Activated T-cell treated with anti-CD3 and anti-CD28 coated beads, Interleukin-2, amount 50 U/mL, for 48 hours (primary cell): ENCODE results near the gene SH3PXD2A.
A peak's percentile ranks its signal among the peaks of the same experiment; 100 is the strongest.
"Not testable (repeated sequence)": the region's sequence is repeated elsewhere in the genome, so short reads cannot be mapped to it uniquely, and the experiment has no call there.

Source experiments
- DNase-seq, 2 experiments: peaks; one replicate each; pipeline ENCODE4 v3.0.0-alpha.2; 2020

The SH3PXD2A gene

DNA sequence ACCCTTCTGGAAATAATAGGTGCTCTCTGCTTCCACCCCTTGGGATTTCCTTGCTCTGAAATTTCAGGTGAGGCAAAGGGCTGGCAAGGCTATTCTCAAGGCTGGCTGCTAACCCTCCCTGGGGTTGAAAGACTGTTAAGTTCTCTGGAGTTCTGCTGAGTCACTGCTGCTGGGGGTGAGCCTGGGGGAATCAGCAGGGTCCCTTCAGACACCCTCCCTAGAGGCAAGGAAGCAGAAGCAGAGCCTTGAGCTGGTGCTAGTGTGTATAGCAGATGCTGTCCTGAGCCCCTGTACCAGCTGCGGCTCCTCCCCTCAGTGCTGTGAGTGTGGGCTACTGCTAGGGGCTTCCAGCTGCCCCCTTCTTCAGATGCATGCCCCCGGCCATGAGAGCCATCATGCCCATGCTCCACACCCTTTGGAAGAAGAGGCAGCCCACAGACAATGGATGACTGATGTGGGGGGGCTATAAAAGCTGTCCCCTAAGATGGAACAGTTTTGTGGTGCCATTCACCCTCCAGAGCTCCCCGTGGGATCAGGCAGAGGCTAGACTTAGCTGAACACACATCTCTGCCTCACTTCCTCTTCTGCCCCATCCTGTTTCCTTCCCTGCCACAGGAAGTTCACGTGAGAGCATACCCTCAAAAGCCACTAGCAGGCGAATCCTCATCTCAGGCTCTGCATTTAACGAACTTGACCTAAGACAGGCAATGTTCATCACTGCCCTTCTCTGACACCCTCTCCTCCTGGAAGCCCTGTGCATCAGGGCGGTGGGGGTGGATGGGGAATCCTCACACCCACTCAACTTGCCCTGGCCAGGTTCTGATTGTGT lies 91.8 kb downstream of the SH3PXD2A start:
- peak; percentile 35 for DNase-seq

DNA sequence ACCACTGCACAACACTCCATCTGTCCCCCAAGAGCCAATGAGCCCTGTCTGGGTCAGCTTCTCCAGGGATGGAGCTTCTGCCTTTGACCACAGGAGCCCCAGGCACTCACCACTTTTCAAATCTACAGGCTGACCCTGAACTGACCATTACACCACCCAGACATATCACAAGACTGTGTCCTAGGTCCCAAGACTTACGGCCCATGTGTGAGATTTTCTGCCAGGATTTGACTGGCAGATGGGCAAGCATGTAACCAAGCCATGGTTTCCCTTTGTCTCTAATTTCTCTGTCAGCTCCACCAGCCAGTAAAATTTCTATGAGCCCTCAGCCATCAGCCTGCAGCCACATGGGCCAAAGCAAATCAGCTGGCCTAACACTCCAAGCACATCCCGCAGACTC lies 92.5 kb downstream of the SH3PXD2A start:
- DNase-seq, result no peak

DNA sequence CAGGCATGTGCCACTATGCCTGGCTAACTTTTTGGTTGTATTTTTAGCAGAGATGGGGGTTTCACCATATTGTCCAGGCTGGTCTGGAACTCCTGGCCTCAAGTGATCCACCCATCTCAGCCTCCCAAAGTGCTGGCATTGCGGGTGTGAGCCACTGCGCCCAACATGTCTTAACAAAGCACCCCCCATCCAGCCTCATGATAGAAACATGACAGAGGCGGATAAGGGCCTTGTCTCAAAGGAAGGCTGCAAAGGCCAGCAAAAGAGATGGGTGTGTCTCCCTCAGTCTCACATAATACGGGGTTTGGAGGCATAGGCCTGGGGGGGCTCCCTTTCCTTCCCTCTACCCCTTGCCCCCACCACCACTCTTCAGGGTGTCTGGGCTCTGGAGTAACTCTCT lies 93.2 kb downstream of the SH3PXD2A start:
- no peak for DNase-seq

DNA sequence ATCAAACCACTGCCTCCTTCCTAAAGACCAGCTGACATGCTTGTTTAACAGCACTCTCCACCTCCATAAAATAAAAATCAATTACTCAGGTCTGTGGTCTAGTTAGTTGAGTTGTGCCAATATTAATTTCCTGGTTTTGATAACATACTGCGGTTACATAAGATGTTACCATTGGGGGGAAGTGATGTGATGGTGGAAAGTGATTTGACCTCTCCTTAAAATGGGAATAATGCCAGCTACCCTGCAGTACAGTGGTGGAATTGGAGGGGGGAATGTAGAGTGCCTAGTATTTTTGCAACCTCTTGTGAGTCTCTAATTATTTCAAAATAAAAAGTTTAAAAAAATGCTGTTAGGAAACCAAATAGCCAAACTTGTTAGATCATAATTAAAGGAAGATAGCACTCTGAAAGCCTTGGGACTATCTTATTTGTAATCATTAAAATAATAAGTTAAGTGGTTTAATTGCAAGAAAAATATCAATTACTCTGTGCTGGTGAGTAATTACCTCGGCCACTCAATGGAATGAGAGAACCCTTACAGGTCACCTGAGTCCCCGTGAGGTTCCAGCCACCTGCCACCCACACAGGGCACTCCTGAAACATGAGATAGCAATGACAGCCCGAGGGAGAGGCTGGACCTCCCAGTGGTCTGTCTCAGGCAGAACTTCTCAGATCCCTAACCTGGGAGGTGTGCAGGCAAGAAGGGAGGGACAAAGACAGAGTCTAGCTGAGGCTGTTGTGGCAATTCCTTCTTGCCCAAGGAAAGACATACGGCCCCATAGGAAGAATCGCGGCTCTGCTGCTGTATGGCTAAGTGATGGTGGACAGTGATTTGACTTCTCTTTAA lies 94.1 kb downstream of the SH3PXD2A start:
- DNase-seq, result no peak

DNA sequence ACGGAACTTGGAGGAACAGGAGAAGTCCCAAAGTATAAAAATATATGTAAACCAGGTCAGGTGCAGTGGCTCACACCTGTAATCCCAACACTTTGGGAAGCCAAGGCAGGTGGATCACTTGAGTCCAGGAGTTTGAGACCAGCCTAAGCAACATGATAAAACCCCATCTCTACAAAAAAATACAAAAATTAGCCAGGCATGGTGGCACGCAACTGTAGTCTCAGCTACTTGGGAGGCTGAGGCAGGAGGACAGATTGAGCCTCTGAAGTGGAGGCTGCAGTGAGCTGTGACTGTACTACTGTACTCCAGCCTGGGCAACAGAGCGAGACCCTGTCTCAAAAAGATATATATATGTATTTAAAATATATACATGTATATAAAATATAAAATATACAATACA lies 95.1 kb downstream of the SH3PXD2A start:
- not testable (repeated sequence) for DNase-seq

DNA sequence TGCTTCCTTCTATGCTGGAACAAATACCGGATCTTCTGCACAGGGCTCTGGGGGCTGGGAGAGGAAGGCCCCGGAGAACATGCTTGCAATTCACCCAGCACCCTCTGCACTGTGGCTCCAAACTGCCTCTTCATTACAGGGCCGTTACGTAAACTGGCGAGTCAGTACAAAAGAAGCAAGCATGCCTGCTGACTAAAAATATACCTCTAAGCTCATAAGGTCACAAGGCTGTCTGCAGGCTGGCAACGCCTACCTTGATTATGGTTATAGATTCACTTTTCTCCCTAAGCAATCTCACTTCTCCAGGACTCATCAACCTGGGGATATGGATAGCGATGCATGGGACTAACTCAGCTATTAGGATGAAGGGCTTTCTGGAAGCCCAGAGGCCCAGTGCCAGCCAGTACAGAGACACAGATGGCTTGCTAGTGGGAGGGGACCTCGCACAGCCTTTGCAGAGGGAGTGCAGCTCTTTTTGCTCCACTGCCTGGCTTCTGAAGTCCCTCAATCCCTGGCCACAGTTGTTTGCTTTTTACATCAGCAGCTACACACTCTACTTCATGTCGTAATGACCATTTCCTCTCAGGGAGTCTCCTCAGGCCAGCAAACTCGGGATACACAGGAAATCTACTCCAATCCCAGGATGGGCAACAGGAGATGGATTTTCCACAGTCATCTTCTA lies 96.1 kb downstream of the SH3PXD2A start:
- DNase-seq, result peak; percentile 37 to 56

DNA sequence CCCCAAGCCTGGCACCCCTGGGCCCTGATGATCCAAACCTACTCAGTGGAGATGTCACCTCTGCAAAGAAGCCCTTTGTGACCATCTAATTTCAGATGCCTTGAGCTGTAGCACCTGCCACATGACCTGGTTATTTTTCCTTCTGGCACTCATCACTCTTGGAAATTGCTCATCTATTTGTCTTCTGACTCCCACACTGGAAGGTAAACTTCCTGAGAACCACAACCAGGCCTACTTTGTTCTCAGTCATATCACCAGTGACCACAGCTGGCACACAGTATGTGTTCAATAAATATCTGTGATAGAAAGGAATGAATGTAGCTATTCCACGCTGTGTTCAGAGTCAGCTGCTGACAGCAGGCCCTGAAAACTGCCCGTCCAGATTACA lies 97.1 kb downstream of the SH3PXD2A start:
- no peak for DNase-seq

DNA sequence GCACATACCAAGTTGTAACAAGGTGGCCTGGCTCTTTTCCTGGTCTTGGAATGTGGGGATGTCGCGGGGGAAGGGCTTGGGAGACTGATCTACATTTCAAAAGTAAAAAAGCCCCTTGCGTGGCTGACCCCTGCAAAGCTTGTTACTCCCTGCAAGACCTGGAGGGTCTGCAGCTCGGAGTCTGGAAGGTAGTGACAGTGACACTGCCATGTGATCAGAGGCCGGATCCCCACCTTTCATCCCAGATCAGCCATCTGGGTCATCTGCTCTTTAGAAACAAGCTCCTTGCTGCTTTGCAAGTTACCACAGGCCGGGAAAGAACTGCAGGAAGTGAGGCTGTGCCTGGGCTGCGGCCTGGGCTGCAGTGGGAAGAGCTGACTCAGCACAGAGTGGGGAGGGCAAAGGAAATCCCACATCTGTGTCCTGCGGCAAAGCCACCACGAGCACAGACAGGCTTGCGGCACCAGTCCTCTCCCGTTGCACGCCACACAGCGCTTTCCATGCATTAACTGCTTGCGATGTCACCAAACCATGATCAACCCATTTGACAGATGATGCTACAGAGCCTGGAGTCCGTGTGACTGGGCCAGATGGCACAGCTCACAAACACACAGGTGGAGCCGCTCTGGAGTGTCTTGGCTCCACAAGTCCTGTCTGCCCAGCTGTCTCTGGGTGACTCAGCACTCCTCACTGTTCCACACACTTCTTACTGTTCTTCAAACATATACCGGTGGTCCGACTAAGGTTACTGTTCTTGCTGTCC lies 97.7 kb downstream of the SH3PXD2A start:
- DNase-seq, result no peak

DNA sequence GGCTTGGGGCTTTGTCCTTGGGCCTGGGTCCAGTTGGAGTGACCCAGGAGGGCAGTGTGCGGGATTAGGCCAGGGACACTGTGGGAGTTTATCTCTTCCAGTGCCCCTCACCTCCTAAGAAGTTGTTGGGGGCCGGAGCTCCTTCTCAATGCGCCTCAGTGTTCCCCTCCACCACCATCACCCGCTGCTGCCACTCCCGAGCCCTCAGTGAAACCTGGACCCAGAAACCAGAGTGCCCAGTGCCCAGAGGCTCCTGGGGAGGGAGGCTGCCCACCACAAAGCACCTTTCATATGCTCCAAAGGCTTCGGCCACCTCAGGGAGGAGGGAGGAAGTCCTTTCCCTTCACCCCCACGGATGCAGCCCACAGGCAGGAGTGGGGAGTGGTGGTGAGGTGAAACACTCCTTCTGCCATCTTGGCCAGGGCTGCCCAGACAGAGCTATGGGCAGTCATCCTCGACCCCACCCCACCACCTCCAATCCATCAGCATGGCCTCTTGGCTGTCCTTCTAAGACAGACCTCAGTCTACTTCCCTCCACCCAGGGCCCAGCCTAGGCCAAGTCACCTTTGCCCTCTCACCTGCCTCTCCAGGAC lies 99.0 kb downstream of the SH3PXD2A start:
- no peak for DNase-seq

DNA sequence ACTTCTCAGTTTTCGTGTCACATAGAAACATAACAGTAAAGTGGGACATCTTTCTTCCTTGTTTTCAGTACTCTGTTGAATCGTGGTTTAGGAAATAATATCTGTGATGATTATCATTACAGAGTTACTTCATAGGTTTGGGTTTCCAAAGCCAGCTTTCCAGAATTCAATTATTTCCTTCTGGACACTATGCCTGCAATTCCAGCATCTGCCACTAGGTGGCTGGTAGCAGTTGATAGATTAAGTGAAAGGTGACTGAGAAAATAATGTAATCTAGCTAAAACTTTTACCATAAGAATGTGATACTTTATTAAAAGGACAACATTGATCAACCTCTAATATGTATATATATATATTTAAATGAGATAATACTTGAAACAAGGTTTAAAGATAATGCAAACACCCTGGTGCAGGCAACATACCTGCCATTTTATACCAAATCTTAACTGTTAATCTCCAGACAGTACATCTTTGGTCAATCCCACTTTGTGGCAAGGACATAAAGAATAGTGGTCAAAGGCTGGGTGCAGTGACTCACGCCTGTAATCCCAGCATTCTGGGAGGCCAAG lies 102.6 kb downstream of the SH3PXD2A start:
- DNase-seq, result peak; percentile 62 to 67

DNA sequence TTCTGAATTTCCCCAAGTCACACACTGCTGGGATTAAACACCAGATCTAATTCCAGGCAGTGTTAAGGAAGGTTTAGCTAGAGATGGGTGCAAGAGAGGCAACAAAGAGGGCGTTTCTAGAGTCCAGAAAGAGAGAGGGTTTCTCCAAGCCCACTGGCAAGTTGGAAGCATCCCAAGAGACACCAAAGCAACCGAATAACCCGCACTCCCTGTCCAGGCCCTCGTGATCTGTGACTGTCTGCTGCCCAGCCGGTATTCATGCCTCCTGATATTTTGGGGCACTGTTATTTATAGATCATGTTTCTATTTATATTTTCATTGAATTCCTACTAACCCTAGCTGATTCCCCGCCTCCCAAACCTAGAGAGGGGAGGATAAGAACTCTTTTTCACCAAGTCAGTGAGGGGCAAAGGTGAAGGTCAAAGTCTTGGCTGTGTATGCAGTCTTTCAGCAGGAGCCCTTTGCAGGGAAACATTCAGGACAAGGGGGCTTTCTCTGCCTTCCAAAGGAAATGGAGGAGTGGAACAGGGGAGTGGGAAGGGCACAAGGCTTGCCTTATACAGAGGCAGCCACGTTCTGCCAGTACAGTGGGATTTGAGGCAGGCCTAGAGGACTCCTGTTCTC lies 103.6 kb downstream of the SH3PXD2A start:
- no peak for DNase-seq

DNA sequence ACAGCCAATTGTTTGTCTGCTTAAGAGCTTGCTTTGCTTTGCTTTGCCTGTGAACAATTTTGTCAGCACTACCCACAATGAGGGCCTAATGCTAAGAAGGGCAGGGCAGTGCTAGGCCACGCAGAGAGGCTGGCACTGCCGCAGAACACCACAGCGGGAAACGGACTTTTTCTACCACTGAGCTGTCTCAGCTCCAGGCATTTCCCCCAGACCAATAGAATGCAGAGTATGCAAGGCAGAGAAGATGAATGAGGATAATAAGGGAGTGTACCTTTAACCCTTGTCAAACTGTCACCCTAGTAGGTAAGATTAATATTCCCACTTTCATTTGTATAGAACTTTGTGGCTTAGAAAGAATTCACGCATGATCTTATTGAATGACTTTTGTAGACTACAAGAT lies 104.5 kb downstream of the SH3PXD2A start:
- no peak for DNase-seq

DNA sequence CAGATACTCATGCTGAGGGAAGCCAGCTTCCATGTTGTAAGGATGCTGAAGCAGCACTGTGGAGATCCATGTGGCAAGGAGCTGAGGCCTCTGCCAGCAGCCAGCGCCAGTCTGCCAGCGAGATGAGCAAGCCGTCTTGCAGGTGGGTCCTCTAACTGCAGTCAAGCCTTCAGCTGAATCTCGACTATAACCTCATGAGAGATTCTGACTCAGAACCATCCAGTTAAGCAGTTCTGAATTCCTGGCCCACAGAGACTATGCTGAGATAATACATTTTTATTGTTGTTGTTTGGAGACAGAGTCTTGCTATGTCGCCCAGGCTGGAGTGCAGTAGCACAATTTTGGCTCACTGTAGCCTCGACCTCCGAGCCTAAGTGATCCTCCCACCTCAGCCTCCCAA lies 105.6 kb downstream of the SH3PXD2A start:
- DNase-seq, result no peak

DNA sequence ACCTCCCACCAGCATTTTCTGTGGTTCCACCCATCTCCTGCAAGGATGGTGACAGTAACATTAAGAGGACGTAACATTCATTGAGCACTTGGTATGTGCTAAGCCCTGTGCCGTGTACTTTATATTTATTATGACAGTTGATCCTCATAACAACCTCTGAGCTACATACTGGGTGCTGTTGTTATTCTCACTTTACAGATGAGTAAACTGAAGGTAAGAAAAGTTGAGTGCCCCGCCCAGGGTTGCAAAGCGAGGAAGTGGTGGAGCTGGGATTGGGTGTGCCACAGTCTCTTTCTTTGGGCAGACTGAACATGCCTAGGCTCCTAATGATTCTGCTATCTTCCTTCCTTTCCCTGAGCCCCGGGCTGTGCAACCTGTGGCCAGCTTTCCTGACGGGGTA lies 107.4 kb downstream of the SH3PXD2A start:
- peak; percentile 32 to 37 for DNase-seq

DNA sequence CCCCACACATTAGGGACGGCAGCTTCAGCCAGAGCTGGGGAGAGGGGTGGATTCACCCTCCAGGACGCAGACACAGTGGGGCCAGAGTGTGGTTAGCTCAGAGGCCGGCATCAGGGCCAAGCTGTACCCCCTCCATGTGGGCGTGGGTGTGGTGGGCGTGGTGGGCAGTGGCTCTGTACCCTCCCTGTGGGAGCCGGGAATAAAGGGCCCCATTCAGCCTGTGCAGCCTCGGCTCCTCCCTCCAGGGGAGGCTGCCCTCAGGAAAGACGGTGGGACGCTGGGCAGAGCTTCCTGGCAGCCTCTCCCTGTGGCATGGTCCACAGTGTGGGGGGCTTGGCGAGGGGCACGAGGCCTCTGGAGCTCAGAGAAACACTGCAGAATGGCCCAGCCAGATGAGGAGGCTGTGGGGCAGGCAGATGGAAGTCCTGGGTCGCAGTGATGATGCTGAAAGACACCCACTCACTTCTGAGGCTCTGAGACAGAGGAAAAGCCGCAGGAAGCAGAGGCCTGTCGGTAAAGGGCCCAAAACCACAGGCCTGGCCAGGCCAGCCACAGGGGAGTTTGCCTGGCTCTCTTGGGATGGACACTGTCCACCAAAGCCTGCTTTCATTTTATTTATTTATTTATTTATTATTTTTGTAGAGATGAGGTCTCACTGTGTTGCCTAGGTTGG lies 108.0 kb downstream of the SH3PXD2A start:
- peak in 1 of 2 experiments; percentile 28 for DNase-seq

DNA sequence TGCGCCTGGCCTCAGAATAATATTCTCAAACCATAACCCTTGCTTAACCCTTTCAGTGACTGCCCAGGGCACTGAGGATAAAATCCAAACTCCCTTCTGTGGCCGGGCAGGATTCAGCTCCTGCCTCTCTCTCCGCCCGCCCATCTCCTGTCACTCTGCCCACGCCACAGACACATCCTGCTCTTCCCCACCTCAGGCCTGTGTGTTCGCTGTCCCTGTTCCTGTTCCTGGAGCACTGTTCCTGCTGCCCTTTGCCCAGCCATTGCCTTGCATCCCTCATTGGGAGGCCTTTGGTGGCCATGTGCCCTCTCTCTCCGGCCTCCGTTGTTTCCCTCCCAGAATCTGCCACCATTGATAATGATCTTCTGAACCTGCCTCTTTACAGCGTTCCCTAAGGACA lies 108.8 kb downstream of the SH3PXD2A start:
- DNase-seq, result no peak

DNA sequence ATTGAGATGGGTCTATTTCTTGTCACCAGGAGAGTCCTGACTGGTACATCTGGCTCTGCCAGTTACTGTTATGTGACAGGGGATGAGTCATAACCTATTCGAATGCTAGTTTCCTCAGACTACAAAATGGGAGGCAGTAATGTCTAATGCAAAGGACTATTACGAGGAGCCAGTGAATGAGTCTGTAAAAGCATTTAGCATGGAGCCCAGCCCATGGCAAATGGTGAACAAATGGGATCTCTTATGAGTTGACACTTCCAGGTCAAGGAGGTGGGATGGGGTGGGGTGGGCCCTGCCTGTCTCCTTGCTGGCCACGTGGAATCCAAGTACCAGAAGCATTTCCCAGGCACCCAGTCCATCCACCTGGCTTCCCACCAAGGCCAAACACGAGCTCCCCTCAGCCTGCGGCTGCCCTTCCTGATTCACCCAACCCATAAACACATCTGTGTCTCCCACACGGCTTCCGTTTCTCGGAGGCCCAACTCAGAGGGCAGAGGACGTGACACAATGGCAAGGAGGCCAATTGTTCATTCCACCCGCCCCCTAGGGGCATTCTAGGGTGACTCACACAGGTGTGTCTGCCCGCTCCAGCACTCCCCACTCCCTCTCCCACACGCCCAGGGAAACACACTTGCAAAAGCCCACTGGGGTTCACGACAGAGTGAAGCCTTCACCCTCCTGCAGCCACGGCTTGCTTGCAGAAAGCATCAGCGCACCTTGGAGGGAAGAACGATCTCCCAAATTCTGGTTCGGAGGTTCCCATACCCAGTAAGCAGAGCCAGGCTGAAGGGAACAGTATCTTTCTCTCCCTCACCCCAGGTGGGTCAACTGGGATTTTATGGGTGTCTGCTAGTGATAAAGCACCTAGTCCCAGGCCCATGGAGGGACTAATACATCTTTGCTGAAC lies 109.8 kb downstream of the SH3PXD2A start:
- DNase-seq, result peak; percentile 68 to 75

DNA sequence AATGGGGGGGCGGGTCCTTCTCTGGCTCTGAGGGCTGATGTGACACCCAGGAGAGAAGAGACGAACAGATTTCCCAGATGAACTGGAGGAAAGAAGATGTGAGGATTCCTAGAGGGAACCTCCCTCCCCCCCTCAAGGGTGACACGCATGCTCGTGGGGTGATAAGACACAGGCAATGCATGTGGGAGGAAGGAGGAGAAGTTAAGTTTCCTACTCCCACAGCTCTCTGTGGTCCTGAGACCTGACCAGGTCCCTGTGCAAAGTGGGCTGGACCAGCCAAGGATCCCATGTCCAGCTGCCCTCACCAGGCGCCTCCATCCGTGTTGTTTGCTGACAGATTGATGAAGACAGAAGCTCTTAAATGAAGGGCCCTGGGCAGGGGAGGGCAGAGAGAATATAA lies 112.6 kb downstream of the SH3PXD2A start:
- no peak for DNase-seq

DNA sequence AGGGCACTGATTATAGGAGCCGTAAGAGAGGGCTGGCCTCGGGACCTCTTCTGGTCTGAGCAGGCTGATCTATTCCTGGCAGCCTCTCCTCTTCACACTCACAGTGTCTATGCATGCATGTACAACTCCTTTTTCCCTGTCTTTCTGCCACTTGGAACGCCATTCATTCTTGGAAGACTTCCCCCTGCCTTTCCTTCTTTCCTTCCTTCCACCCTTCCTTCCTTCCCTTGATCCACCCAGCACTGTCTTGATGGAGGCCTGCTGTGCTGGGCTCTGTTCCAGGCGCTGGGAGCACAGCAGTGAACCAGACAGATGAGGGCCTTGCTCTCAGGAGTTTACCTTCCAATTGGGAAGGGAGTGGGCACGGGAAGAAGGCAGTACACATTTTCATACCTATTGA lies 114.8 kb downstream of the SH3PXD2A start:
- DNase-seq, result no peak
